Measurements from ENCODE around the gene KRTAP3-3.

Gene KRTAP3-3

GRCh38 chr17:40986920-40987319 is 7.0 kb downstream of the KRTAP3-3 start:
- TF ChIP-seq ZFX (IDR thresholded peaks at IDR 0.05; ENCODE audit: borderline replicate concordance) (no peak), CTCF (IDR thresholded peaks at IDR 0.05) (no peak)
- H3K27ac ChIP-seq = no peak overlapping the region

DNA sequence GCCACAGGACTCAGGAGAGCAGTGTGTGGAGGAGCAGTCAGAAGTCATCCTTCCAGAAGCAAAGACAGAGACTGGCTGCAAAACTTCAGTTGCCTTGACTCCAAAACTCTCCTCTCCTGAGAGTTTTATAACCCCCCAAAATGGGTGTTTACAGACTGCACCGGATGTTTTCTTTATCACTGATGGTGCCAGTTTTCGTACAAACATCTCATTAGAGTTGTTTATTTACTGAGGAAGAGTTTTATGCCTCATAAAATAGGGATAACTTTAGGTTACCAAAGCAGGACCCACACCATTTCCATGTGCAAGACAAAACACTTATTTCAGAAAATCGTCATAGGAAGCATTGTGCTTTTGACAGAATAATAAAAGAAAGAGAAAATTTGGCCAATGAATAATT is 9.7 kb downstream of the KRTAP3-3 start, which contains the start of gene KRT40:
Gene KRT40 (minus strand): TSS at position 101 of the 400 bp plus-strand sequence. CDS start 53 bp downstream, at position 48.
- no peak for TF ChIP-seq ZFX (IDR thresholded peaks at IDR 0.05; ENCODE audit: borderline replicate concordance)
- TF ChIP-seq CTCF (IDR thresholded peaks at IDR 0.05) = no peak
- no peak within 1 kb of the TSS for H3K27ac ChIP-seq

- TF ChIP-seq ZFX (IDR thresholded peaks at IDR 0.05; ENCODE audit: borderline replicate concordance) (no peak), CTCF (IDR thresholded peaks at IDR 0.05) (no peak)
- no peak overlapping the region for H3K27ac ChIP-seq
These were observed 12.8 kb downstream of the KRTAP3-3 start for GRCh38 chr17:40981115-40981514.

DNA sequence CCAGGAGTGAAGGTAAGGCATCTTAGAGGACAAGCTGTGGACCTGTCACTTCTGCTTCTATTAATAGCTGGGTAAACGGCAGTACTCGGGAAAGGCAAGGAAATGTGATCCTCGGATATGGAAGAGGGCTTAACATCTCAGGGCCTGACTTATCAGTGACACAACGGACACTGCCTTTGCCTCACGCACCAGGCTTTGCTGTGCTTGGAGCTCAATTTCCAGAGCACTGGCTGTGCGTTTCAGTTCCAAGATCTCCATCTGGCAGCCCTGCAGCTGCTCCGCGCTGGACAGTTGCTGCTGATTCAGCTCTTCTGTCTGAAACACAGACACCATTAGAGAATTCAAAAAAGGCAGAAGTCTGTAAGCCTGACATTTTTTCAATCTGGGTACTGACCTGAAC is 13.4 kb downstream of the KRTAP3-3 start:
- H3K27ac ChIP-seq = no peak overlapping the region
- TF ChIP-seq ZFX (IDR thresholded peaks at IDR 0.05; ENCODE audit: borderline replicate concordance) (no peak), CTCF (IDR thresholded peaks at IDR 0.05) (no peak)

GRCh38 chr17:40980117-40980516 is 13.8 kb downstream of the KRTAP3-3 start:
- TF ChIP-seq ZFX (IDR thresholded peaks at IDR 0.05; ENCODE audit: borderline replicate concordance) = no peak
- no peak for TF ChIP-seq CTCF (IDR thresholded peaks at IDR 0.05)
- no peak overlapping the region for H3K27ac ChIP-seq

GRCh38 chr17:40978575-40979151 is 15.3 kb downstream of the KRTAP3-3 start:
- no peak overlapping the region for H3K27ac ChIP-seq
- no peak for TF ChIP-seq CTCF (IDR thresholded peaks at IDR 0.05)
- no peak for TF ChIP-seq ZFX (IDR thresholded peaks at IDR 0.05; ENCODE audit: borderline replicate concordance)

DNA sequence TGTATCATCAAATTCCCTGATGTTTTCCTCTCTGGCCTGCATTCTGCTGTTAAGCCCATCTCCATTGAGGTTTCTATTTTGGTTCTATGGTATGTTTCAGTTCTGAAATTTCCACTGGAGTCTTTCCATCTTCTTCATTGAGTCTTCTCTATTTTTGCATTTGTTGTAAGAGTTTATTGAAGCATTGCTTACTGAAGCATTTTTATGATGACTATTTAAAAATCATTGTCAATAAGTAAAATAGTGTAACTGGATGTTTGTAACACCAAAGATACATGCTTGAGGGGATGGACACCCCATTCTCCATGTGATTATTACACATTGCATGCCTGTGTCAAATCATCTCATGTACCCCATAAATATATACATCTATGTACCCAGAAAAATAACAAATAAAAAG is 18.4 kb downstream of the KRTAP3-3 start:
- TF ChIP-seq ZFX (IDR thresholded peaks at IDR 0.05; ENCODE audit: borderline replicate concordance) (no peak), CTCF (IDR thresholded peaks at IDR 0.05) (no peak)
- no peak overlapping the region for H3K27ac ChIP-seq

Measured in 22Rv1 (cell line).